Pons (tissue), 1 donor: Measurements from ENCODE around the gene TFAP2B.
A peak's percentile ranks its signal among the peaks of the same experiment; 100 is the strongest.

ENCODE experiments used
- DNase-seq: peaks from one replicate; pipeline ENCODE4 v3.0.0-alpha.2; 2016; ENCODE audit warnings: low spot score

Gene TFAP2B

DNA sequence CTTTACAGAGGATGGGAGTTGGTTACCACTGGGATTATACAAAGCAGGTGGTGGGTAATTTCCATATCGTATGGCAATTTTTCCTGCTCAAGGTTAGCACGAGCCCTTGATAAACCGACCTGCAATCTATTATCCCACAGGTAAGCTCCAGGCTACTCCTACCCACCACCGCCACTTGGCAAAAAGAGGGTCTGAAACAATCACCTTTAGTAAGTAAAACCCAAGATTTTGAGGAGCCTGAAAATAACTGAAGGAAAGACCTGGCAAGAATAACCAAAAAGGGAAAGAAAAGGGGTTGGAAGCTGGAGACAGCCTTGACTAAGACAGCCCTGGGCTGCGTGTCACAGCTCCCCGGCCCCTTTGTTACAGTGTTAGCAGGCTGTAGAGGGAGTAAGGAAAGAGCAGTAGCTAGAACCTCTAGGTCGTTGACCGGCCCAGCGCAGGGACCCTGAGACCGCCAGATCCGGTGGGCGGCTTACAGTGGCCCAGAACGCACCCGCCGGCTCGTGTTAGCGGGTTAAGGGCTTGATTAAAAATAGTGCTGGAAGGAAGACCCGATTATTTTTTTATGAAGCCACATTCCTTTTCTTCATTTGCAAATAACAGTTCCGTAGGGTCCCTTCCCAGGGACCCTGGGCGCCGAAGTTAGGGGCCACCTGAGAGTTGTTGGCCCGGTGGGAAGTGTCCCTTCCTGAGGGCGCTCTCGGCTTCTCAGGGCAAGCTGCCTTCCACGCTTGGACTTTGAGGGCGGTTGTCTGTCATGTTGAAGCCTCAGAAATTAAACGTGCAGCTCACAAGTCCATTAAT is 30.5 kb downstream of the TFAP2B start:
- DNase-seq = no peak

DNA sequence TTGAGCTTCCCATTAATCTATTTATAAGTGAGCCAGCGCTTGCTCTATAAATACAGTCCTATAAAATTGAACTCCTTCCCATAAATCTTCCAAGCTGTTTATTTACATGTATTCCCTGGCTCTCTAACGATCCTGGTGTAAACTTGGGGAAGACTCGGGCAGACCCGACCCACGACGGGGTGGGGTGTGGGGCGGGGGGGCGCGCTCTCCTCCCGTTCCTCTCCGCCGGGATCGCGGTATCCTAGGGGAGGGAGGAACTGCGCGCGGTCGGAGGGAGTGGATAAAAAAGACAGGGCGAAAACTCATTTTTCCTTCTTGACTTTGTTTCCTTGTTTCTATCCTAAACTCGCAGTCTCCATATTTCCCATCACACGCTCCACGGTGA is 31.1 kb downstream of the TFAP2B start:
- no peak for DNase-seq

DNA sequence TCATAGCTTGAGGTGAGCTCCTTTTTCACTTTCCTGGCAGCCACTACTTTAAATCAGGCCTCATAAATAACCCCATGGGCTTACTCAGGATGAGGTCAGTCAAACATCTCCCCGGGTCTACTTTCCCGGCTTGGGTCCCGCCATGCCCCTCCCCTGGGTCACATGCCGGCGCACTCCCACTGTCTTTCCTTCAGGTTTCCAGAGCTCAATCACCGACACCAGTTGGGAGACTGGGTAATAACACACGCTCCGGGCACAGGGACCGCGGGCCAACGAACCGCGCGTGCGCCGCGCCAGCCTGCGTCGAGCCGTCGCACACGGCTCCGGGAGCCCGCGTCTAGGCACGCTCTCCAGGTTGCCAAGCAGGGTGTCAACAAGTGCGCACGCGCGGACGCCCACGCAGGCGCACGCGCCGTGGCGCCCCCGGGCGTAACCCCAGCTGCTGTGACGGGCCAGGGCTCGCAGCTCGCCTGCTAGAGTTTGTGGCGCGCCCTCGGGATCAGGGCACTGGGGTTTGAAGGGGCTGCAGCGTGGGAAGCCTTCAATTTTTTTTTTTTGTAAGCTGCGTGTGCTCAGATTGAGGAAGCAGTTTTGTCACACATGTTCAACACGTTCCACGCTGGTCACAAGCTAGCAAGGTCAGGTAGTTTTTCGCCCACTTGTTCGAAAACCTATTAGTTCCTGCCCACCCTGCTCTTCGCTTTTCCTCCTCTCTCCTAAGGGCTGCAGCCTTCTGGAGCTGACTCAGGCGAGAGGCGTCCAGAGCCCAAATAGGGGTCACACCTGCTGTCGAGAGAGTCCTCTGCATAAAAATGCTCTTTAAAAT is 31.8 kb downstream of the TFAP2B start:
- DNase-seq = no peak

DNA sequence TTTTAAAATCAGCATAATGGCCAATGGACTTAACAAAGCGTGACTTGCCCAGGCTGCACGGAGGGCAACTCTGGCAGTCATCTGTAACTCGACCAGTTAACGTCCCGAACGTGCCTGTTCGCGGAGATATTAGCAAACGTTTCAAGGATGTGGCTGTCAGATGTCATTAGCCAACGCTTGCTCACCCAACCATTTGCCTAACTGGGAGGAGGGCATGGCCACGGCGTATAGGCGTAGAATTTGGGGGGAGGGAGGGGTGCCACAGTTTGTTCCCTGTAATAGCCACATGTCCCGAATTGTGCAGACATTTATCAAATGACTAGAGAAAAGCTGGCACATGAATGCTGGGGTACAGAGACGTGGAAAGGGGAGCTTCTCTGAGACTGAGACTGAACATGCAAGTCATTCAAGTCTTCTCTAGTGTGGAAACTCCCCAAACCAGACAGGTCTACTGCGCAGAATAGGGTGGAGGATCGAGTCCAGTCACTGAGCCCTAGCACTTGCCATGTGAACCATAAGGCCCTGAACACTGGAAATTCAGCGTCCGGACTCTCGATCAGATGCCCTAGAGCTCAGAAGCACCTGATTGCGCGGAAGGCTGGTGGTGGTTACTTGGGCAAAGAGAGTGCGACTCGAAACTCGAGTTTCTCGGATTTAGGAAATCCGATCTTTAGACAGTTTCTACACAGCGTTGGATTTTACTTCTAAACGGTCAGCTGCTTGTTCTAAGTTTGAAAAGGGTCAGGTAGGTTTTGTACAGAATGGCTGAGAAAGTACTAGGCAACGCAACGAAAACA is 32.6 kb downstream of the TFAP2B start:
- DNase-seq = no peak

DNA sequence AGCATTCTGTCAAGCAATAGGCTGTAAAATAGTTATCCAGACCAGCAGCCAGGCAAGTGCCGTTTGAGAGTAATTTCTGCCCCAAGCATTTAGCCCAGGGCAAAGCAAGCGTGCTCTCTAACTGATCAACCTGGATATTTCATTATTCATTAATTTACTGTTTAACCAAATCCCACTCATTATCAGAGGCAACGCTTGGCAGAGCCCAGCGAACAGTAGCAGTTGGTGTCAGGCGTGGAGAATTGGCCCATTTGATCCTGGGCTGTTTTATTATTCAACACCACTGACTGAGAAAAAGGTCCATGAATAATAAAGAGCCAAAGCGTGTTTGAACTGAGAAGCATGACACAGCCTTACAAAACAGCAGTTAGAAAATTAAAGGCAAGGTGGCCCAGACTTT is 35.3 kb downstream of the TFAP2B start:
- DNase-seq = no peak

DNA sequence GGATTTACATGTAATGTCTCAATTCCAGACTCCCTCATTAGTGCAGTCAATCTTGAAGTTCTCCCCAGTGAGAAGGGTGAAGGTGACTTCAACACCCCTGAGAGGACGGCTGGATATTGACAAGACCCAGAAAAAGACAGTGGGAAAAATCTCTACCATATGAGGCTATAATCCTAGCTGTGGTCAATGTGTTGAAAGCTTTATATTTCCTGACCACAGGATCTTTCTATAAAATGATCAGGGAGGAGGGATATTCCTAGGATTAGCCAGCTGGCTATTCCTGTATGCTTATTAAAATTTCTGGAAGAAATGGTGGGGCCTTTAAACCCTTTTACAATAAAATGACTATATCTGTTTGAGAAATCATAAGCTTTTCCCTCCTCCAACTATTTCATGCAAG is 43.0 kb downstream of the TFAP2B start:
- DNase-seq = no peak

DNA sequence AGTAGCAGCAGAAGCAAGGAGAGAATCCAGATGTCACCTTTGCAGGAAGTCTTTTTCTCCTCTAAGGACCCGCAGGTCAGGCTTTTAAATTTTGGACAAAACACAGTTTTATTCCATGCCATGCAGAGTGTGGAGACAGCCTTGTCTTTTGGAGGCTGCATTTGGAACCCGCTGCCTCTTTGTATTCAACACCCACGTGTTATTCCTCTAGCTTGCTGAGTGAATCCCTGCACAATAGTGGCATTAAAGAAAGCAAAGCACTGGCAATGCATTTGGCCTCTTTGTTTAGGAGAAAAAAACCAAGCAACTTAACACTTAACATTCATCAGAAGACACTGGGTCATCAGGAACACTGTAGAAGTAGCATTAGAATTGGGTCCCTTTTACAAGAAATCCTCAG is 43.5 kb downstream of the TFAP2B start:
- DNase-seq = peak; percentile 72

DNA sequence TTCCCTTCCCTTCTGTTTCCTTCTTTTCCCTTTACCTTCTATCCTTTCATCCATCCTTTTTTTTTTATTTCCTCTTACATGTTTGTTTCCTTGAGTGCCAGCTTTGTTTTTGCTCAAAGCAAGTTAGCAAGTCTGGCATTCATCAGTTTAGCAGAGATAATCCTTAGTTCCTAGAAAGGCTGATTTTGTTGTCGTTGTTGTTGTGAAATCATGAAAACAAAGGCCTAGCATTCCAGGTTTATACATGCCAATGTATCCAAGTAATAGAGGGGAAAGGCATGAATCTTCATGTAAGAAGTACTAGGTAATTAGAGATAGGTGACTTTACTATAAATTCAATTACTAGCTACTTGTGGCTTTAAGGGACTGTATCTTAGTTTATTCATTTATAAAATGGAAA is 45.9 kb downstream of the TFAP2B start:
- no peak for DNase-seq

DNA sequence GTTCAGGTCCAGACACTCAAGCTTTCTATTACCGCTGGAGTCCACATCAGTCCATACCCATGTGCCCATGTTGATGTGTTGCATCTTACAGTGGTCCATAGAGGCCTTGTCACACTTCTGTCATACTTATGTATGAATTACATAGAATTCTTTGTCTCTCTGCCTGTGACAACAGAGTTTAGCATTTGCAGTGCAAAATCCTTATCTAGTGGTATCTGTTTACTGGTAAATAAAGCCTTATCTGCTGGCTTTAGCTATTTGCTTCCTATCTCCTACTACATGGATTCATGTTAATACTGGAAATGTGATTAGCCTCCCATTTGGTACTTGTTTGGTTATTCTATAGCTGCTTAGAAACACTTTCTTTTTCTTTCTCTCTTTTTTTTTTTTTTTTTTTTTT is 49.8 kb downstream of the TFAP2B start:
- DNase-seq = no peak

DNA sequence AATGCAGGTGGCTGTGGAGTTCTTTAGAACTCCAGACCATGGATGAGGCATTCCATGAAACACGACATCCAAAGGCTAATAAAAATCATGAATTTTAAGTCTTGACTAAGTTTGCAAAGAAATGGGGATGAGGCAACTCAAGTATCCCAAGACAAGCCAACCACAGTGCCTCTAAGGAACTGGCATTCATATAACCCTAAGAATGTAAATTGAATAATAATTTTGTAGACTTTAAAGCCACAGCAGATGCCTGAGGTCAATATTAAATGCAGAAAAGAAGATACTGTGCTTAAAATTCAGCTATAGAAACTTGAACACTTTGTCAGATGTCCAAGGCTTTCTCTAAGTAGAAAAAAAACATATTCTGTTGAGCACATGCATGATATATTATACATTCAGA is 54.5 kb downstream of the TFAP2B start:
- no peak for DNase-seq

DNA sequence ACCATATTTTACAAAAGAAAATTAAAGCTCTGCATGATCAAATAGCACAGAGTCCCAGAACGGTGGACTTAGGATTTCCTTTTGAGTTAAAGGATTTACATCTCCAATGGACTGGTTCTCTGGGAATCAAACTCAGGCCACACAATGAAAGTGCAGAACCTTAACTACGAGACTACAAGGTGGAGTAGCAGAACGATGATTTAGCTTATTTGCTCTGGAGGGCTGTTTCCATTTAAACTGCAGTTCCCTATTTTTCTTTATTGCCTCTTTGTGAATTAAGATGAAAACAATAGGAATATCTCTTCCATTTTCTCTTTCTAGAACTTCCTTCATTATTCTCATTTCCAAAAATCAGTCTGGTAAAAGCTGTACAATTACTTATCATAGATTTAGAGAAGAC is 65.7 kb downstream of the TFAP2B start:
- DNase-seq = no peak

DNA sequence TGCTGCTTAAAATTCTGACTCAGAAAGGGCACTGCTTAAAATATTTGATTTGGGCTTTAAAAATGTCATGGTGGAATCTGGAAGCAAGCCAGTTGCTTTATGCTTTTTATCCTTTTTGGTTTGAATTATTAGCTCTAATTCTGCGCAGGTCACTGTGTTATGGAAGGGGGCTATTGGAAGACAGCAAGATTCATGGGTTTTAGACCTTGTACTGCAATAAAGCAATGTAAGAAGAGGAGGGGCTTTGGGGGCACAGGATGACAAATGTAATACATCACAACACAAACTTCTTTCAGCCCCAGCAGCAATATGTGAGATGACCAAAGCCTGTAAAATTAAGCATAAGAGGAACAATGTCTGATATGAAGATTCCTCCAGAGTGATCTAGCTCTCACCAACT is 68.4 kb downstream of the TFAP2B start:
- no peak for DNase-seq

DNA sequence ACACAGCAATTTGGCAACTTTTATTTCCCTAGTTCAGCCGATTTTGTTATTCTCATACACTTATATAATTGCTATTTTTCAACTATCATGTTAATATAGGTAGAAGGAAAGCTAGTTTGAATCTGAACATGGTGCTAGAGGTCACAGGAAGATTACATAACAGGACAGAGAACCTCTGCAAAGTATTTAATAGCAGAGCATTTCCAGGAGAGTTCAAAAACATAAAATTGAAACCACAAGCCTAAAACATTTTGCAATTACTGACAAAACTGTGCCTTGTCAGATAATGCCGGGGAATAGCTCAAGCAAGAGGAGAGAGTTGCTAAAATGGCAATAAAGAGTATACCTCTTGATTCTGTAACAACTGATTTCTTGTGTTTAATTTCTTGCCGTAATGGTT is 70.8 kb downstream of the TFAP2B start:
- DNase-seq = no peak

DNA sequence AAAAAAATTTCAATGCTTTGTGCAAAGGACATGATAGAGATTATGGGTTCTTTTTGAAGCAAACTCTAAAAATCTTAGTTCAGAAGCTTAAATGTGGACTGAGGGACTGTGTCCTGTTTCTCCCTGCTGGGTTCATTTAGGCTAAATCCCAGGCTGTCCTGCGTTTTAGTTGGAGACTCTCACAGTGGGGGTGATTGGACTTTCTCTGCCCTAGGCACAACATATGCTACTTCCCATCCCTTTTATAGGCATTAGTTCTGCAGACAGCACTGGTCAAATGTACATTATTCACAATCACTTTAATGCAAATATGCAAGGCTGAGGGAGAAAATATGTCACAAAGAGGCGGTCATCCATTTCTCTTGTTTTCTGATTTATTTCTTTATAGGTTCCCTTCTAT is 71.3 kb downstream of the TFAP2B start:
- DNase-seq = no peak

DNA sequence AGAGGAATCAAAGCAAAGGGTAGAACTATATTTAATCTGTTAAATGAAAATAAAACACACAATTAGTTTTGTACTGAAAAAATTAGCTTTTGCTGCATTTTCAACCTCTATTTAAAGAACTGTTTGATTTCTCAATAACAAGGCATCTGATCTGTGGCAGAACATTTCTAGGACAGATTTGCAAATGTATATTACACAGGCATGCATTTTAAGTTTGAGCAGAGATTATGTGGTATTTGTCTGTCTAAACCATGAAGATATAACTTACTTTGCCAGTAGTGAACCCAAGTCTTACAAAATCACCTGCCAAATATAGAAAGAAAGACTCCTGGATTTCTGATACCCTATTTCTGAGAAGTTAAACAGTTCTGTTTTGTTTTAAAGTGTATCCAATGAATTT is 71.9 kb downstream of the TFAP2B start:
- no peak for DNase-seq

DNA sequence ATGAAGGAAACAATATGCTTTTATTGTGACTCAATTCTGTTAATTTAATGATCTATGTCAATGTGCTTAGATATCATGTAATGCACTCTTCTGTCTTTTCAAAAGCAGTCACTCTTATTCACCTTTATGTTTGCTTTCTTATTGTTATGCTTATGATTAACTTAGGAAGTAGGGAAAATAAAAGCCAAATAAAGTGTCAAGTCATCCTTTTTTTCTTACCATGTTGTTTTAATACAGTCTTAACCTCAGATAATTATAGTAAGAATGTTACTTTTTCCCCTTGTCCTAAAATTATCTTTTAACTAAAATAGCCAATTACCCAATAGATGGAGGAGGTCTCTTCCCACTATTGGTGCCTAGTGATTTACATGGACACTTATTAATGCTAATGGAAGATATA is 72.6 kb downstream of the TFAP2B start:
- no peak for DNase-seq
